Astrocyte (in vitro differentiated cells and primary cell): Measurements from ENCODE around the gene GPI.

Experiments used
- CTCF ChIP-seq: IDR thresholded peaks from 2 replicates; pipeline ENCODE4 v1.5.1; 2011; ENCODE audit warnings: low read depth, mild to moderate bottlenecking, inconsistent platforms, low read length, moderate library complexity; ENCODE audit not compliant: insufficient read depth
- EZH2 ChIP-seq: IDR thresholded peaks from 2 replicates; pipeline ENCODE4 v1.6.1; 2012; ENCODE audit warnings: mild to moderate bottlenecking, low read length, inconsistent platforms; ENCODE audit not compliant: insufficient read depth

- no peak for TF ChIP-seq CTCF
- no peak for TF ChIP-seq EZH2
These were observed 44.5 kb downstream of the GPI start for GRCh38 chr19:34409189-34410164.
